Measurements from ENCODE around the gene STX16. TPM values are rescaled to one million over a fixed set of nuclear protein-coding genes. Genes with fewer than 3 reads are reported as not detected.

The STX16 gene
- total RNA-seq, 6 experiments from 2014 or later: 18.1 to 25.3 (median 22.2) TPM

DNA sequence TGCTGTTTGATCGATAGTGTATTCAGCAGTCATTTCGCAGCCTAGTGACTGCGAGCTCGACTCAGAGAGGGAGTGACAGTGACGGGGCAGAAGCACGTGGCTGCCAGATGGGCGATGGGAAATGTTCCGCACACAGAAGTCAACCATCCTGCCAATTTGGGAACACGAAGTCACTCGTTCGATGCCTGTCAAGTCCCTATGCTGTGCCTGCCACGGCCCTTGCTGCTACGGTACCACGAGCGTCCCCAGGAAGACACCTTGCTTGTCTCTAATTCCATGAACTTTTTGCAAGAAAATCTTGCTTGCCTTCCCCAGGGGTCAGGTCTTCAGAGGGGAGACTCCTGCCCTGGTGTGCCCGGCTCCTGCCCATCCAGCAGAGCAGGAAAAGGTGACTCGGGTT lies 17.0 kb upstream of the STX16 start:
- no peak for DNase-seq
- no peak overlapping the region for H3K4me3 ChIP-seq
- intact Hi-C loops (cut with DNase I): no loop called here
- TF ChIP-seq, protein P1, sequence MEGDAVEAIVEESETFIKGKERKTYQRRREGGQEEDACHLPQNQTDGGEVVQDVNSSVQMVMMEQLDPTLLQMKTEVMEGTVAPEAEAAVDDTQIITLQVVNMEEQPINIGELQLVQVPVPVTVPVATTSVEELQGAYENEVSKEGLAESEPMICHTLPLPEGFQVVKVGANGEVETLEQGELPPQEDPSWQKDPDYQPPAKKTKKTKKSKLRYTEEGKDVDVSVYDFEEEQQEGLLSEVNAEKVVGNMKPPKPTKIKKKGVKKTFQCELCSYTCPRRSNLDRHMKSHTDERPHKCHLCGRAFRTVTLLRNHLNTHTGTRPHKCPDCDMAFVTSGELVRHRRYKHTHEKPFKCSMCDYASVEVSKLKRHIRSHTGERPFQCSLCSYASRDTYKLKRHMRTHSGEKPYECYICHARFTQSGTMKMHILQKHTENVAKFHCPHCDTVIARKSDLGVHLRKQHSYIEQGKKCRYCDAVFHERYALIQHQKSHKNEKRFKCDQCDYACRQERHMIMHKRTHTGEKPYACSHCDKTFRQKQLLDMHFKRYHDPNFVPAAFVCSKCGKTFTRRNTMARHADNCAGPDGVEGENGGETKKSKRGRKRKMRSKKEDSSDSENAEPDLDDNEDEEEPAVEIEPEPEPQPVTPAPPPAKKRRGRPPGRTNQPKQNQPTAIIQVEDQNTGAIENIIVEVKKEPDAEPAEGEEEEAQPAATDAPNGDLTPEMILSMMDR (IDR thresholded peaks at IDR 0.05): no peak
- TF ChIP-seq POLR2A (IDR thresholded peaks at IDR 0.05): no peak
- no peaks in the 10 kb centered on the region for H3K36me3 ChIP-seq
- ATAC-seq: no peak
- no peaks in the 10 kb centered on the region for H3K27me3 ChIP-seq
- H3K9me3 ChIP-seq: no peaks in the 10 kb centered on the region
- no peak overlapping the region for H3K27ac ChIP-seq
- 67% methylated on average over 5 of the region's 17 CpGs for WGBS (ENCODE audit: insufficient coverage, low coverage, low lambda C conversion rate, missing lambda C conversion rate)
- H3K4me1 ChIP-seq: no peaks in the 10 kb centered on the region

DNA sequence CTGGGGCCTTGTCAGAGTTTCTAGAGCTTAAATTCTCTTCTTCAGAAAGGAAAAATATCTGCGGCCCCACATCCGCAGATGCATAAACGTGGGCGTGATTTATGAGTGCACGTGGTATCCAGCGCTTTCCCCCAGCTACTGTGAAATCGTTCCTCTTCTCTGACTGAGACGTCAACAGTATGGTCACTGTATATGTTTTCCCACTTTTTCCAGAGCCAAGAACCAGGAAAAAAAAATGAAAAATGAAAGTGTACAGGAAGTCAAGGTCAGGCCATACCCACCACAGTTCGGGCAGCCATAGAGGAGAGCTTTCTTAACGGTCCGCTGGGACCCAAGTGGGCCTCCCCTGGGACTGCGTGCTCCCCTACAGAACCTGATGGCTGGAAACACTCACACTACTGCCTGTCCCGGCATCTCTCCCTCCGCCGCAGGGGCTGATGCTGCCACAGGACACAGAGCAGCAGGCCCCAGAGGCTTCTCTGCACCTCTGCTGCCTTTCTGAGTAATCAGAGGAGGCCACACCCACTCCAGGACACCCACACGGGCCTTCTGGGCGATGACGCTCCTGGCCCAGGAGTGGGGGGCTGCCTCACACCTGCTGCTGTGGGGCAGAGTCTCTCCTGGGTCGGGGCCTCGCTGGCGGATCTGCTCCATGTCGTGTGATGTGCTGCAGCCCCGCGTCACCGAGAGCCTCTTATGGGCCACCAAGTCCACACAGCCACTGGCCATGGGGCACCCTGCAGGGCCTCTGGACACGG lies 16.4 kb upstream of the STX16 start:
- intact Hi-C loops (cut with DNase I): no loop called here
- Histone ChIP-seq H3K27ac (no peak overlapping the region), H3K4me1 (no peaks in the 10 kb centered on the region), H3K27me3 (no peaks in the 10 kb centered on the region), H3K4me3 (no peak overlapping the region), H3K9me3 (no peaks in the 10 kb centered on the region), H3K36me3 (no peaks in the 10 kb centered on the region)
- WGBS (ENCODE audit: insufficient coverage, low coverage, low lambda C conversion rate, missing lambda C conversion rate): 61% methylated on average over 12 of the region's 26 CpGs
- ATAC-seq (no peak), DNase-seq (no peak)
- no peak for TF ChIP-seq POLR2A (IDR thresholded peaks at IDR 0.05)
- TF ChIP-seq, protein P1 (IDR thresholded peaks at IDR 0.05): no peak

DNA sequence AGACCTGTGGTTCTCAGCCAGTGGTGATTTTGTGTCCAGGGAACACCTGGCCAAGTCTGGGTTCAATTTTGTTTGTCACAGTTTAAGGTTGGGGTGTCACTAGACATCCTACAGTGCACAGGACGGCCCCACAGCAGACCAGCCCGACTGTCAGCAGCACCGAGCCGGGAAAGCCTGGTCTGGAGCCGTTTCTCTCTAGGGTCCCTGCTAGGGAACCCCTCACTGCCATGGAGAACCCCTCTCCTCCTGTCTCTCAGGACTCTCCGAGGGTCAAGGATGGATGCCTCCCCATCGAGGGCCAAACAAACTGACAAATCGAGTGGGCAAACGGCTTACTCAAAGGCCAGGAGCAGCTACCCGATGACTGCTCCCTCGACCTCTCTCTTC lies 15.8 kb upstream of the STX16 start:
- TF ChIP-seq, protein P1 (IDR thresholded peaks at IDR 0.05): no peak
- TF ChIP-seq POLR2A (IDR thresholded peaks at IDR 0.05): no peak
- no peak overlapping the region for H3K4me3 ChIP-seq
- no peak overlapping the region for H3K27ac ChIP-seq
- no peak for DNase-seq
- 25% methylated on average over 1 of the region's 11 CpGs for WGBS (ENCODE audit: insufficient coverage, low coverage, low lambda C conversion rate, missing lambda C conversion rate)
- no peaks in the 10 kb centered on the region for H3K4me1 ChIP-seq
- no peaks in the 10 kb centered on the region for H3K36me3 ChIP-seq
- intact Hi-C loops (cut with DNase I): no loop called here
- no peak for ATAC-seq
- no peaks in the 10 kb centered on the region for H3K9me3 ChIP-seq
- H3K27me3 ChIP-seq: no peaks in the 10 kb centered on the region

DNA sequence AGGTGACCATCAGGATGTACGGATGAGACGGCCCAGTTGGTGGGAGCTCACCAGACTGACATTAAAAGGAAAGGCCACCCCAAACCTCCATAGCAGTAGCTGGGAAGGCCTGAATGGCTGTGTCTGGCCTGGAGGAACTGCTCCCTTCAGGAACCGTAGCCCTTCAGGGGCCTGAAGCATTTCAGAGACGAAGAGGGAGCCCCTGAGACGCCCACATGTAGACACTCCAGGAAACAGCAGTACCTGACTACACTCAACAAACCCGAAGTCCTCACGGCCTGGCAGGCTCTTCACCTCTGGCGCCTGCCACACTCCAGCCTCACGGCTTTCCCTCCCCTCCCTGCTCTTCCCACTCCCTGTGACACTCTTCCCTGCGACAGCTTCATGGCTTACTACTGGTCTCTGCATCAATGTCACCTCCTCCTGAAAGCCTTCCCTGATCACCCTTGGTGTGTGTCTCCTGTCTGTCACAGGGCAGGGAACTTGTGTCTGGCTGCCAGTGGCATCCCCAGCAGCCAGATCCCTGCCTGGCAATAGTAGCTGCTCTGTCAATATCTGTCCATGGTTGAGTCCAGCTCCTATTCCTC lies 14.6 kb upstream of the STX16 start:
- Histone ChIP-seq H3K4me1 (no peaks in the 10 kb centered on the region), H3K4me3 (no peak overlapping the region), H3K27me3 (no peaks in the 10 kb centered on the region), H3K27ac (no peak overlapping the region), H3K9me3 (no peaks in the 10 kb centered on the region), H3K36me3 (no peaks in the 10 kb centered on the region)
- no peak for DNase-seq
- intact Hi-C loops (cut with DNase I): no loop called here
- ATAC-seq: no peak
- 77% methylated on average over 5 of the region's 10 CpGs for WGBS (ENCODE audit: insufficient coverage, low coverage, low lambda C conversion rate, missing lambda C conversion rate)
- TF ChIP-seq, protein P1 (IDR thresholded peaks at IDR 0.05): no peak
- TF ChIP-seq POLR2A (IDR thresholded peaks at IDR 0.05): no peak
